ENCODE data around the gene C22orf23. TPM values are rescaled to one million over a fixed set of nuclear protein-coding genes. Genes with fewer than 3 reads are reported as not detected.

The C22orf23 gene
- polyA plus RNA-seq, 3 donors, result 0.16 to 1.6 (median 0.31) TPM

GRCh38 chr22:37932821-37933578, 20.4 kb downstream of the C22orf23 start:
- no peak overlapping the region for H3K27ac ChIP-seq (ENCODE audit: low read depth, low read length)
- 71 to 82% (median 79%) methylated on average over 20 to 21 of the region's 21 CpGs for WGBS, 3 donors

- WGBS, 3 donors, result 82 to 91% (median 85%) methylated on average over 10 of the region's 10 CpGs
- H3K27ac ChIP-seq (ENCODE audit: low read depth, low read length), result no peak overlapping the region
Observed at GRCh38 chr22:37932401-37932800, 21.0 kb downstream of the C22orf23 start.

- 50 to 93% (median 92%) methylated on average over 6 of the region's 6 CpGs for WGBS, 3 donors
- no peak overlapping the region for H3K27ac ChIP-seq (ENCODE audit: low read depth, low read length)
Observed at GRCh38 chr22:37931893-37932389, 21.5 kb downstream of the C22orf23 start.

GRCh38 chr22:37930952-37931440, 22.4 kb downstream of the C22orf23 start:
- WGBS, 3 donors, result 54 to 85% (median 73%) methylated on average over 2 of the region's 2 CpGs
- H3K27ac ChIP-seq (ENCODE audit: low read depth, low read length), result no peak overlapping the region

GRCh38 chr22:37930270-37930951, 23.0 kb downstream of the C22orf23 start:
- WGBS, 3 donors, result 44 to 74% (median 64%) methylated on average over 11 of the region's 11 CpGs
- no peak overlapping the region for H3K27ac ChIP-seq (ENCODE audit: low read depth, low read length)

- 56 to 95% (median 93%) methylated on average over 5 of the region's 5 CpGs for WGBS, 3 donors
- H3K27ac ChIP-seq (ENCODE audit: low read depth, low read length), result no peak overlapping the region
Observed at GRCh38 chr22:37929390-37929789, 24.0 kb downstream of the C22orf23 start.

GRCh38 chr22:37927637-37927936, 25.8 kb downstream of the C22orf23 start:
- 93 to 95% (median 94%) methylated on average over 5 of the region's 5 CpGs for WGBS, 3 donors

GRCh38 chr22:37926771-37927636, 26.4 kb downstream of the C22orf23 start:
- no peak overlapping the region for H3K27ac ChIP-seq (ENCODE audit: low read depth, low read length)
- 90 to 92% (median 92%) methylated on average over 29 to 32 of the region's 32 CpGs for WGBS, 3 donors

More at GRCh38 chr22:37927637-37927936, 25.8 kb downstream of the C22orf23 start:
- no peak overlapping the region for H3K27ac ChIP-seq (ENCODE audit: low read depth, low read length)

- WGBS, 3 donors, result 60 to 91% (median 90%) methylated on average over 7 of the region's 7 CpGs
Observed at GRCh38 chr22:37926358-37926757, 27.0 kb downstream of the C22orf23 start.

GRCh38 chr22:37925767-37926166, 27.6 kb downstream of the C22orf23 start:
- H3K27ac ChIP-seq (ENCODE audit: low read depth, low read length), result no peak overlapping the region

More at GRCh38 chr22:37926358-37926757, 27.0 kb downstream of the C22orf23 start:
- no peak overlapping the region for H3K27ac ChIP-seq (ENCODE audit: low read depth, low read length)

GRCh38 chr22:37925330-37925729, 28.1 kb downstream of the C22orf23 start:
- no peak overlapping the region for H3K27ac ChIP-seq (ENCODE audit: low read depth, low read length)
- 46 to 64% (median 56%) methylated on average over 3 of the region's 3 CpGs for WGBS, 3 donors

More at GRCh38 chr22:37925767-37926166, 27.6 kb downstream of the C22orf23 start:
- WGBS, 3 donors, result 85 to 95% (median 91%) methylated on average over 15 of the region's 15 CpGs

GRCh38 chr22:37924386-37925065, 28.9 kb downstream of the C22orf23 start:
- H3K27ac ChIP-seq (ENCODE audit: low read depth, low read length), result no peak overlapping the region
- WGBS, 3 donors, result 65 to 90% (median 78%) methylated on average over 18 of the region's 18 CpGs

GRCh38 chr22:37923927-37924326, 29.5 kb downstream of the C22orf23 start:
- H3K27ac ChIP-seq (ENCODE audit: low read depth, low read length), result no peak overlapping the region
- WGBS, 3 donors, result 38 to 93% (median 89%) methylated on average over 4 of the region's 4 CpGs

- WGBS, 3 donors, result 85 to 90% (median 87%) methylated on average over 9 to 11 of the region's 11 CpGs
- no peak overlapping the region for H3K27ac ChIP-seq (ENCODE audit: low read depth, low read length)
Observed at GRCh38 chr22:37922191-37922590, 31.2 kb downstream of the C22orf23 start.

GRCh38 chr22:37920126-37920525, 33.3 kb downstream of the C22orf23 start:
- WGBS, 3 donors, result 56 to 82% (median 61%) methylated on average over 5 of the region's 5 CpGs
- H3K27ac ChIP-seq (ENCODE audit: low read depth, low read length), result no peak overlapping the region

GRCh38 chr22:37918580-37919270, 34.7 kb downstream of the C22orf23 start:
- no peak overlapping the region for H3K27ac ChIP-seq (ENCODE audit: low read depth, low read length)
- 74 to 81% (median 79%) methylated on average over 24 to 25 of the region's 25 CpGs for WGBS, 3 donors

- no peak overlapping the region for H3K27ac ChIP-seq (ENCODE audit: low read depth, low read length)
- 70 to 75% (median 73%) methylated on average over 4 of the region's 4 CpGs for WGBS, 3 donors
Observed at GRCh38 chr22:37917874-37918548, 35.4 kb downstream of the C22orf23 start.
